ENCODE data around the gene SERPINA5. TPM values are rescaled to one million over a fixed set of nuclear protein-coding genes. Genes with fewer than 3 reads are reported as not detected.
"Not testable (repeated sequence)": the region's sequence is repeated elsewhere in the genome, so short reads cannot be mapped to it uniquely, and the experiment has no call there.

SERPINA5 gene
- polyA plus RNA-seq, 3 donors = 13.2 to 15.2 (median 13.3) TPM

- DNase-seq (ENCODE audit: low read depth in 3 of 3, low spot score in 2 of 3) = no peak
Measured at GRCh38 chr14:94573475-94574277, 7.5 kb upstream of the SERPINA5 start.

GRCh38 chr14:94574336-94574735, 6.9 kb upstream of the SERPINA5 start:
- DNase-seq (ENCODE audit: low read depth in 3 of 3, low spot score in 2 of 3) = no peak

GRCh38 chr14:94575730-94576585, 5.3 kb upstream of the SERPINA5 start:
- DNase-seq (ENCODE audit: low read depth in 3 of 3, low spot score in 2 of 3) = no peak

- not testable (repeated sequence) for DNase-seq (ENCODE audit: low read depth in 3 of 3, low spot score in 2 of 3)
Measured at GRCh38 chr14:94577472-94577871, 3.8 kb upstream of the SERPINA5 start.

- no peak for DNase-seq (ENCODE audit: low read depth in 3 of 3, low spot score in 2 of 3)
Measured at GRCh38 chr14:94578712-94579111, 2.5 kb upstream of the SERPINA5 start.

- DNase-seq (ENCODE audit: low read depth in 3 of 3, low spot score in 2 of 3) = no peak
Measured at GRCh38 chr14:94582199-94582750, 1.0 kb downstream of the SERPINA5 start.

GRCh38 chr14:94582851-94583250, 1.6 kb downstream of the SERPINA5 start:
- no peak for DNase-seq (ENCODE audit: low read depth in 3 of 3, low spot score in 2 of 3)

- DNase-seq (ENCODE audit: low read depth in 3 of 3, low spot score in 2 of 3) = no peak
Measured at GRCh38 chr14:94583557-94583956, 2.3 kb downstream of the SERPINA5 start.

GRCh38 chr14:94584591-94585280, 3.5 kb downstream of the SERPINA5 start:
- DNase-seq (ENCODE audit: low read depth in 3 of 3, low spot score in 2 of 3) = no peak

GRCh38 chr14:94586635-94587034, 5.4 kb downstream of the SERPINA5 start:
- no peak for DNase-seq (ENCODE audit: low read depth in 3 of 3, low spot score in 2 of 3)

GRCh38 chr14:94588311-94588710, 7.1 kb downstream of the SERPINA5 start:
- DNase-seq (ENCODE audit: low read depth in 3 of 3, low spot score in 2 of 3) = no peak

GRCh38 chr14:94591073-94591472, 9.8 kb downstream of the SERPINA5 start:
- no peak for DNase-seq (ENCODE audit: low read depth in 3 of 3, low spot score in 2 of 3)

- no peak for DNase-seq (ENCODE audit: low read depth in 3 of 3, low spot score in 2 of 3)
Measured at GRCh38 chr14:94591871-94592270, 10.6 kb downstream of the SERPINA5 start.

- DNase-seq (ENCODE audit: low read depth in 3 of 3, low spot score in 2 of 3) = no peak
Measured at GRCh38 chr14:94592457-94592856, 11.2 kb downstream of the SERPINA5 start.

GRCh38 chr14:94593376-94593748, 12.1 kb downstream of the SERPINA5 start:
- no peak for DNase-seq (ENCODE audit: low read depth in 3 of 3, low spot score in 2 of 3)

GRCh38 chr14:94593749-94594431, 12.7 kb downstream of the SERPINA5 start:
- no peak for DNase-seq (ENCODE audit: low read depth in 3 of 3, low spot score in 2 of 3)

GRCh38 chr14:94594441-94594840, 13.2 kb downstream of the SERPINA5 start:
- no peak for DNase-seq (ENCODE audit: low read depth in 3 of 3, low spot score in 2 of 3)

GRCh38 chr14:94595912-94596311, 14.7 kb downstream of the SERPINA5 start:
- no peak for DNase-seq (ENCODE audit: low read depth in 3 of 3, low spot score in 2 of 3)

- DNase-seq (ENCODE audit: low read depth in 3 of 3, low spot score in 2 of 3) = no peak
Measured at GRCh38 chr14:94596361-94596760, 15.1 kb downstream of the SERPINA5 start.

- no peak for DNase-seq (ENCODE audit: low read depth in 3 of 3, low spot score in 2 of 3)
Measured at GRCh38 chr14:94597788-94598187, 16.6 kb downstream of the SERPINA5 start.

GRCh38 chr14:94598506-94598815, 17.2 kb downstream of the SERPINA5 start:
- DNase-seq (ENCODE audit: low read depth in 3 of 3, low spot score in 2 of 3) = no peak
